Activated CD4-positive, CD25-positive, alpha-beta regulatory T cell treated with anti-CD3 and anti-CD28 coated beads, Interleukin-2, amount 50 U/mL, for 24 hours (primary cell): ENCODE measurements around the gene RPL34.

ENCODE experiments used
- ATAC-seq, 2 donors: fragments of 150-1000 bp; cut with Tn5 transposase; one replicate each; pipeline ENCODE4 v1.10.0; 2021; ENCODE audit warnings: mild to moderate bottlenecking in 1 of 2, moderate library complexity in 1 of 2

RPL34 gene

DNA sequence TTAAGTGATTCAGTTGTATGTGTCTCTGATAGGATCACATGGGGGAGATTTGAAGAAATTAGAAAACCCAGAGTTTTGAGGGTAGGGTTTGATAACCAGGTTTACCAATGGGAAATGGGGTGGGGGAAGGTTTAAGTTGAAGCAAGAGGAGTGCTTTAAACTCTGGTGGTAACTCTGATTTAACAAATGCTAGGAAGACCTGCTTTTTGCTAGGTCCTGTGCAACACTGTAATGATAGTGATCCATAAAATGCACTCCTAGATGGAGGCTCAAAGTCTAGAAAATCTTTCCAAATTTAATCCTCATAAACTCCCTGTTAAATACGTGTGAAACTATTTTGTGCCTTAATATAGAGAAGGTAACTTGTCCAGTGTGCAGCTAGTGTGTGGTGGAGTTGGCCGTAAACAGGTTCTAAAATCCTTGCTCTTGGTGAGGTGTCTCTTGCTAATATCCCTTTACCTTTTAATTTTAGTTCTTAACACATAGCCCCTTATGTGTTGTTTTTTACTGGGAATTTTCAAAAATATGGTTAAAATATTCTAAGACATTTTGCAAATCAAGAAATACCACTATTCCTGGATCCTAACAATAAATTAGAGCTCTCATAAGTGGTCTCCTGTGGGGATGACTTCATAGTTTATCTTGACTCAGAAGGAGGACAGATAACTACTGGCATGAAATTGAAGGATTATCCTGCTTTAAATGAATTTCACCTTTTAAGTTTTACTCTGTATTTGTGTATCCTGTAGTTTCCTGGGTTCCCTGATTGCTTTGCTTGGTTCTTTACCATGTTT is 4.1 kb downstream of the RPL34 start:
- ATAC-seq, result no peak

DNA sequence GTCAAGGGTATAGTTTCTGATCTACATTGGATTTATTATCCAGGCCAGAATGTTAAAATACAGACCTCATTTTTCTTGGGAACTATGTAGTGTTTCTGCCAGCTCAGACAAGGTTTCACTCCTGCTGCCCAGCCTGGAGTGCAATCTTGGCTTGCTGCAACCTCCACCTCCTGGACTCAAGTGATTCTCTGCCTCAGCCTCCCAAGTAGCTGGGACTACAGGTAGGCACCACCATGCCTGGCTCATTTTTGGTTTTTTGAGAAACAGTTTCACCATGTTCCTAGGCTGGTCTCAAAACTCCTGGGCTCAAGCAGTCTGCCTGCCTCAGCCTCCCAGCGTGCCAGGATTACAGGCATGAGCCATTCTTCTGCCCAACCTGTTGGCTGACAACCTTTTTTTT is 5.7 kb downstream of the RPL34 start:
- no peak for ATAC-seq

GRCh38 chr4:108628411-108628810 is 8.0 kb downstream of the RPL34 start:
- ATAC-seq, result no peak

DNA sequence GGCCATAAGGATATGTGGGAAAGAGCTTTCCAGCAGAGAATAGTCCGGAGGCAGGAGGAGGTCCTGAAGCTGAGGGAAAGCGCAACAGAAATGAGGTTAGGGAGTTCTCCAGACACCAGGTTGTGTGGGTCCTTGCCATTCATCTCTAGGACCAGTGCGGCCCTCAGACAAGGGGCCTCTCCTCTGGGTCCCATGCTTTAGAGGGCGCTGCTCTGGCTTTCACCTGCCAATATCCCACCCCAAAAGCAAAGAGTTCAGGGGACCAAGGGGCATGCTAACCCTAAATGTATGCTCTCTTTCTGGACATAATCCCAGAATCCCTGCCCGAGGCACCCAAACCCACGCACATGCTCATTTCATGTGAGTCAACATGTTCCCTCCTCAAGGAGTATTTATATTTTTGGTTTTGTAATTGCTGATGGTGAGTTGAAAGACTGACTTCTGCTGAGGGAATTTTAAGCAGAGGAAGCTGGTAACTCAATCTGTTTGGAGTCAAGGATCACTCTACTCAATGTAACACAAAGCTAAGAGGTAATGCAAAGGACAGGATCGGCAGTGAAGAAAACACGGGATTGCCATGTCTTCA is 14.8 kb downstream of the RPL34 start:
- no peak for ATAC-seq

DNA sequence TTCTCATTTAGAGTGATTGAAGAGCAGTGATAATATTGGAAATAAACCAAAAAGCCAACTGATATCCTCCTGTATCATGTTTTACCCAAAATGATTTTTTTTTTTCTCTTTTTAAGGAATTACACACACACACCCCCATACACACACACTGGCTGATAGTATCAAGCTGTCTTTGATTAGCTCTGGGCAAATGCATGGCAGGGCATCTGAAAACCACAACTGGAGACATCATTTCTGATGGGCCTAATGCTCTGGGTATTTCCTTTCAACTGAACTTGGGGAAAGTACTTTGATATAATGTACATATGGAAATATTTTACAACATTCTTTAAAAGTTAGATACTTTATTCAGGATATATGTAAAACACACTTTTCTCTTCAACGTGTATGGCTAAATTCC is 15.9 kb downstream of the RPL34 start:
- ATAC-seq, result no peak

- no peak for ATAC-seq
Observed at GRCh38 chr4:108637856-108638255, 17.5 kb downstream of the RPL34 start.

DNA sequence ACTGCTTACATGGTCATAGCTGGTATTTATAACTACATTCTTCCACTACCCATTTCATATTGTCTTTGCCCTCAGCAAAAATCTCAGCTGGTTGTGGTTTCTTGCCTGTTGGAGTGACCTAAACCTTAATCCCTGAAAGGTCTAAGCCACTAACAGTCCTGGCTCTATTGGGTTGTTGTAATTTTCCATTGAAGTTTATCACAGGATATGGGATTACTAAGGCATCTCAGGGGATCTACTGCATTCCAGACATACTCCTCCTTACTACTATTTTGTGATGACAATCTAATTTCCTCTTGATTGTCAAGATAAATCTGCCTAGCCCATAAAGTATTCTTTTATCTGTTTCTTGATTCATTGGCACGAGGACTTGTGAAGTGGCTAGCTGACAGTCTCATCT is 23.9 kb downstream of the RPL34 start:
- ATAC-seq, result no peak

DNA sequence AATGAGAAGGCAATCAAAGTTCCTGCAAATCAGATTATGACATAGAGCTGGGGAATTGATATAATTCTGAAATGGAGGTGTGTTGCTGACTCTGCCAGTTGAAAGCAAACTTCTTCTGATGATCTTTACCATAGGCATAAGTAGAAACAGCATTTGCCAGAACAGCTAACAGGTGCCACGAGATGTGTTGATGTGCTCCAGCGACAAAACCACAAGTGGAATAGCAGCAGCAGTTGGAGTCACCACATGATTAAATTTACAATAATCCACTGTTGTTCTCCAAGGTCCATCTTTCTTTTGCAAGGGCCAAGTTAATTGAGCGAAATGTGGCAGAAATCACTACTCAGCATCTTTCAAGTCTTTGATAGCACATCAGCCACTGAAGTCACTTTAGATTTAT is 26.3 kb downstream of the RPL34 start:
- no peak for ATAC-seq

GRCh38 chr4:108649863-108650211 is 29.5 kb downstream of the RPL34 start:
- ATAC-seq, result no peak

DNA sequence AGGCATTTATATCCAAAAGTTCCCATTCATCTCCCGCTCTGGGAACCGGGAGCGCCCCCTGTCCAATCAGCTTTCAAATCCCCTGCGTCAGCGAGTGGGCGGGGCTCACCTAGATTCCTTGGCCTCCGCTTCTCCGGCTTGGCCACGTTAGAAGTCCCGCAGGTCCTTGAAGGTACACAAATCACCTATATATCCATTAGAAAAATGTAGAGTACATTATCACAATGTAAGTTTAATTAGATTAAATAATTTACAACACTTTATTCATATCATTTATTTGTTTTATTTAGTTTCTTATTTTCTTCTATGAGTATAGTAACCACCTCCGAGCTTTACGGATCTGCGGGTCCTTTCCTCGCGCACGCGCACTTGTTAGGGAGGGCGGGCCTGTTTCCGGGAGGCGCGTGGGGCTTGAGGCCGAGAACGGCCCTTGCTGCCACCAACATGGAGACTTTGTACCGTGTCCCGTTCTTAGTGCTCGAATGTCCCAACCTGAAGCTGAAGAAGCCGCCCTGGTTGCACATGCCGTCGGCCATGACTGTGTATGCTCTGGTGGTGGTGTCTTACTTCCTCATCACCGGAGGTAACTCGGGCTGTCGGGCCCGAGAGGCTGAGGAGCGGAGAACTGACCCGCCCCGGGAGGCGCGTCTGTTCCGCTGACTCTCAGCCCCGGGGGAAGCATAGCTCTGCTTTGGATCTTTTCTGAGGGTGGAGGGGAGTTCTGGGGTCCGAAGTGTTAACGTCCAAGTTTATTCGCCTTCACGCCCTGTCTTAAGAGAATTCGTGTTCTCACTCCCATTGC is 30.0 kb downstream of the RPL34 start, which contains the start of gene OSTC:
Gene OSTC (plus strand): TSS at position 388 of the 802 bp plus-strand sequence. CDS start 57 bp downstream, at position 445.
- peak; percentile 87 for ATAC-seq

GRCh38 chr4:108651014-108651791 is 30.8 kb downstream of the RPL34 start:
- no peak for ATAC-seq

- ATAC-seq, result no peak
Observed at GRCh38 chr4:108662629-108663028, 42.3 kb downstream of the RPL34 start.

- ATAC-seq, result no peak
Observed at GRCh38 chr4:108674356-108674977, 54.1 kb downstream of the RPL34 start.
